GM19193 (cell line): ENCODE measurements around the gene KRTAP16-1.
"Not testable (repeated sequence)": the region's sequence is repeated elsewhere in the genome, so short reads cannot be mapped to it uniquely, and the experiment has no call there.

Source experiments
- POLR2A ChIP-seq: IDR thresholded peaks from 4 replicates; pipeline ENCODE4 v1.6.1; 2011; ENCODE audit not compliant: insufficient read depth, insufficient read length; ENCODE audit errors: extremely low read depth

Gene KRTAP16-1

GRCh38 chr17:41308918-41309359 is at the start of gene KRTAP16-1:
Gene KRTAP16-1, minus strand, starts transcription at chr17:41309309. Its CDS starts 56 bp downstream, at chr17:41309253.
- no peak for TF ChIP-seq POLR2A

- no peak for TF ChIP-seq POLR2A
These were observed 45.4 kb upstream of the KRTAP16-1 start for GRCh38 chr17:41354536-41354935.

GRCh38 chr17:41352597-41353366 is 43.7 kb upstream of the KRTAP16-1 start:
- TF ChIP-seq POLR2A: no peak

GRCh38 chr17:41351177-41351576 is 42.1 kb upstream of the KRTAP16-1 start:
- no peak for TF ChIP-seq POLR2A

GRCh38 chr17:41350381-41350878 is 41.3 kb upstream of the KRTAP16-1 start, which contains the start of gene KRT33A:
Gene KRT33A, minus strand, starts transcription at chr17:41350828. Its CDS starts 61 bp downstream, at chr17:41350767.
- TF ChIP-seq POLR2A: not testable (repeated sequence)

- no peak for TF ChIP-seq POLR2A
These were observed 39.0 kb upstream of the KRTAP16-1 start for GRCh38 chr17:41347869-41348760.

GRCh38 chr17:41345992-41346391 is 36.9 kb upstream of the KRTAP16-1 start:
- no peak for TF ChIP-seq POLR2A

GRCh38 chr17:41343029-41343428 is 33.9 kb upstream of the KRTAP16-1 start:
- TF ChIP-seq POLR2A: no peak

GRCh38 chr17:41340934-41341861 is 32.1 kb upstream of the KRTAP16-1 start:
- TF ChIP-seq POLR2A: no peak

GRCh38 chr17:41340494-41340893 is 31.4 kb upstream of the KRTAP16-1 start:
- no peak for TF ChIP-seq POLR2A

- TF ChIP-seq POLR2A: no peak
These were observed 30.6 kb upstream of the KRTAP16-1 start for GRCh38 chr17:41339571-41340172.

- TF ChIP-seq POLR2A: no peak
These were observed 29.9 kb upstream of the KRTAP16-1 start for GRCh38 chr17:41338961-41339485.

- TF ChIP-seq POLR2A: no peak
These were observed 26.6 kb upstream of the KRTAP16-1 start for GRCh38 chr17:41335747-41336146.
